Kasumi-1 (cell line): ENCODE data around the gene DGKG.

Source experiments
- DNase-seq, 2 experiments: peaks; one replicate each; lab custom pipeline; 2025; lab: John Stamatoyannopoulos, UW

The DGKG gene

GRCh38 chr3:186142393-186142932 lies 219.6 kb downstream of the DGKG start:
- DNase-seq = peak; percentile 75 to 80

- no peak for DNase-seq
Measured at GRCh38 chr3:186141790-186142189, 220.2 kb downstream of the DGKG start.

- DNase-seq = peak in 1 of 2 experiments; percentile 15
Measured at GRCh38 chr3:186138272-186138981, 223.6 kb downstream of the DGKG start.

GRCh38 chr3:186137051-186137685 lies 224.9 kb downstream of the DGKG start:
- DNase-seq = no peak

GRCh38 chr3:186133980-186134379 lies 228.1 kb downstream of the DGKG start:
- no peak for DNase-seq

- DNase-seq = no peak
Measured at GRCh38 chr3:186132487-186132886, 229.5 kb downstream of the DGKG start.

- DNase-seq = no peak
Measured at GRCh38 chr3:186129206-186129605, 232.8 kb downstream of the DGKG start.

- no peak for DNase-seq
Measured at GRCh38 chr3:186128158-186128557, 233.9 kb downstream of the DGKG start.

- no peak for DNase-seq
Measured at GRCh38 chr3:186127463-186127862, 234.6 kb downstream of the DGKG start.

- no peak for DNase-seq
Measured at GRCh38 chr3:186125118-186125517, 236.9 kb downstream of the DGKG start.

- DNase-seq = no peak
Measured at GRCh38 chr3:186124592-186124991, 237.4 kb downstream of the DGKG start.

GRCh38 chr3:186123012-186123411 lies 239.0 kb downstream of the DGKG start:
- no peak for DNase-seq

- DNase-seq = no peak
Measured at GRCh38 chr3:186121968-186122367, 240.1 kb downstream of the DGKG start.

GRCh38 chr3:186121278-186121677 lies 240.8 kb downstream of the DGKG start:
- no peak for DNase-seq

GRCh38 chr3:186119499-186119898 lies 242.5 kb downstream of the DGKG start:
- no peak for DNase-seq

GRCh38 chr3:186118692-186119091 lies 243.3 kb downstream of the DGKG start:
- no peak for DNase-seq

GRCh38 chr3:186117521-186118134 lies 244.4 kb downstream of the DGKG start:
- no peak for DNase-seq

GRCh38 chr3:186115239-186115996 lies 246.6 kb downstream of the DGKG start:
- no peak for DNase-seq

- DNase-seq = peak in 1 of 2 experiments; percentile 24
Measured at GRCh38 chr3:186110975-186111974, 250.8 kb downstream of the DGKG start.

GRCh38 chr3:186109897-186110803 lies 251.9 kb downstream of the DGKG start:
- DNase-seq = no peak
